Tibial nerve (tissue), 3 donors: ENCODE results near the gene AKR1C4.

Source experiments
- POLR2A ChIP-seq, 2 donors: fragments of 450-650 bp; IDR thresholded peaks; one replicate each; pipeline ENCODE4 v1.6.1; 2017; ENCODE audit warnings: antibody characterized with exemption in 2 of 2, mild to moderate bottlenecking in 2 of 2, moderate library complexity in 2 of 2
- TF ChIP-seq, protein P1 (sequence below), 5 experiments: fragments of 200-600 bp in 3 of 5; fragments of 450-650 bp in 2 of 5; sonication (generic) in 3 of 5; IDR thresholded peaks; one replicate each; pipeline ENCODE4 v1.5.1; 2016 to 2019; ENCODE audit warnings: antibody characterized with exemption in 5 of 5, mild to moderate bottlenecking in 3 of 5, moderate library complexity in 2 of 5

GRCh38 chr10:5260828-5261227, 64.2 kb downstream of the AKR1C4 start:
- TF ChIP-seq, protein P1, sequence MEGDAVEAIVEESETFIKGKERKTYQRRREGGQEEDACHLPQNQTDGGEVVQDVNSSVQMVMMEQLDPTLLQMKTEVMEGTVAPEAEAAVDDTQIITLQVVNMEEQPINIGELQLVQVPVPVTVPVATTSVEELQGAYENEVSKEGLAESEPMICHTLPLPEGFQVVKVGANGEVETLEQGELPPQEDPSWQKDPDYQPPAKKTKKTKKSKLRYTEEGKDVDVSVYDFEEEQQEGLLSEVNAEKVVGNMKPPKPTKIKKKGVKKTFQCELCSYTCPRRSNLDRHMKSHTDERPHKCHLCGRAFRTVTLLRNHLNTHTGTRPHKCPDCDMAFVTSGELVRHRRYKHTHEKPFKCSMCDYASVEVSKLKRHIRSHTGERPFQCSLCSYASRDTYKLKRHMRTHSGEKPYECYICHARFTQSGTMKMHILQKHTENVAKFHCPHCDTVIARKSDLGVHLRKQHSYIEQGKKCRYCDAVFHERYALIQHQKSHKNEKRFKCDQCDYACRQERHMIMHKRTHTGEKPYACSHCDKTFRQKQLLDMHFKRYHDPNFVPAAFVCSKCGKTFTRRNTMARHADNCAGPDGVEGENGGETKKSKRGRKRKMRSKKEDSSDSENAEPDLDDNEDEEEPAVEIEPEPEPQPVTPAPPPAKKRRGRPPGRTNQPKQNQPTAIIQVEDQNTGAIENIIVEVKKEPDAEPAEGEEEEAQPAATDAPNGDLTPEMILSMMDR (IDR thresholded peaks at IDR 0.05), result no peak
- no peak for TF ChIP-seq POLR2A (IDR thresholded peaks at IDR 0.05)
